Measurements from ENCODE around the gene SUMF1.

Gene SUMF1

DNA sequence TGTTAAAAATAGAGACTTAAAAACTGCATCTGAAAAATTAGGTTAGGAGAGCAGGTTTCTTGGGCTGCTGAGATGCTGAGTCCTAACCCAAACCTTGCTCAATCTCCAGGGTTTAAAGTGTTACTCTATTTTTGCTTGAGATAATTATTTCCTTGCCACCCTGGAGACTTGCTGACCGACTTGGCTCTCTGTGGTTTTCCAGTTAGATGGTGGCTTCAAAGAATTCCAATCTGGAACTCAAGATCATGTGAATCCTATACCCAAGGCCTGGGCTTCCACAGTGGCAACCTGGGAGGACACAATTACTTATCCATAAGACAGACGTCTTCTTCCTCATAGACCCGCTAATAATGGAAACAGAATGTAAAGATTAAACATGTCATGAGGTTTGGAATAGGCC, 47.7 kb downstream of the SUMF1 start:
- H3K36me3 ChIP-seq (ENCODE audit: control insufficient read depth in 1 of 2, insufficient read depth in 2 of 2, low read depth in 1 of 2, low read length in 2 of 2): peaks cover 0 to 4% of the 10 kb centered on the region in 2 experiments
- H2AFZ ChIP-seq (ENCODE audit: low read depth, low read length): no peak overlapping the region
- H2BK5ac ChIP-seq (ENCODE audit: low read depth, low read length, poor library complexity, severe bottlenecking): no peak overlapping the region
- no peak overlapping the region for H4K91ac ChIP-seq (ENCODE audit: low read length)
- no peaks in the 10 kb centered on the region for H3K9me3 ChIP-seq (ENCODE audit: control insufficient read depth, low read length)
- DNase-seq: no peak
- H4K8ac ChIP-seq (ENCODE audit: low read length): no peak overlapping the region
- no peak overlapping the region for H3K4me3 ChIP-seq (ENCODE audit: insufficient read depth in 1 of 2, low read depth in 1 of 2, low read length in 2 of 2)
- H2BK15ac ChIP-seq (ENCODE audit: low read depth, poor library complexity, severe bottlenecking): no peak overlapping the region
- H3K18ac ChIP-seq (ENCODE audit: low read depth in 1 of 2, low read length in 2 of 2): no peak overlapping the region
- H3K4ac ChIP-seq (ENCODE audit: low read depth in 1 of 2, low read length in 2 of 2): no peak overlapping the region
- H3K27me3 ChIP-seq (ENCODE audit: control insufficient read depth in 1 of 2, insufficient read depth in 1 of 2, low read length in 2 of 2): no peaks in the 10 kb centered on the region
- no peak overlapping the region for H3K27ac ChIP-seq (ENCODE audit: low read length, poor library complexity, severe bottlenecking)
- no peak overlapping the region for H3K4me2 ChIP-seq (ENCODE audit: low read length, poor library complexity, severe bottlenecking)
- no peak overlapping the region for H3K23ac ChIP-seq (ENCODE audit: low read length in 2 of 2)
- no peak overlapping the region for H2BK12ac ChIP-seq (ENCODE audit: low read length in 2 of 2)
- no peak overlapping the region for H3K9ac ChIP-seq (ENCODE audit: low read length)
- peaks cover 9% of the 10 kb centered on the region for H3K79me1 ChIP-seq (replicated peaks; ENCODE audit: low read length, poor library complexity, severe bottlenecking)
- WGBS: 92% methylated on average over 1 of the region's 3 CpGs
- peak overlapping the region; percentile 35 for H2AK5ac ChIP-seq (ENCODE audit: low read length, severe bottlenecking)
- H3K14ac ChIP-seq (ENCODE audit: low read length in 2 of 2): no peak overlapping the region
- peaks cover 15% of the 10 kb centered on the region for H3K4me1 ChIP-seq (ENCODE audit: control insufficient read depth, insufficient read depth, low read depth, low read length)
- H2BK120ac ChIP-seq (ENCODE audit: low read depth, low read length): no peak overlapping the region

DNA sequence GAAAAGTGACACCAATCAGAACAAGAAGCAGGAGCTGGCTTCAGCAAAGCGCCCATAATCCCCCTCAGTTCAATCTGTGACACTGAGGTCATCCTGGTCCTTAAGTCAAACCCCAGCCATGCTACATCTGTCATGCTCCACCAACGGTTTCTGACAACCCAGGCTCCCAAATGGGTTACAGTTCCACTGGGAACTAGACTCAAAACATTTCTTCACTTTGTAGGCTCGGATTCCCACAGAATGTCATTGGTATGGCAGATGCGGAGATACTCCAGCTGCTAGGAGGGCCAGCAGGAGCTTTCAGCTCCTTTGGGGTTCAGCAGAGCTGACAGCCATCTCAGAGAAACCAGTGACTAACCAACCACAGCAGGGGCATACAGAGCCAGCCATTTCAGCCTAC, 48.9 kb downstream of the SUMF1 start:
- peaks cover 9% of the 10 kb centered on the region for H3K79me1 ChIP-seq (replicated peaks; ENCODE audit: low read length, poor library complexity, severe bottlenecking)
- H3K4ac ChIP-seq (ENCODE audit: low read depth in 1 of 2, low read length in 2 of 2): no peak overlapping the region
- peak overlapping the region; percentile 30 for H2AK5ac ChIP-seq (ENCODE audit: low read length, severe bottlenecking)
- peaks cover 0 to 4% of the 10 kb centered on the region in 2 experiments for H3K36me3 ChIP-seq (ENCODE audit: control insufficient read depth in 1 of 2, insufficient read depth in 2 of 2, low read depth in 1 of 2, low read length in 2 of 2)
- DNase-seq: peak; percentile 27
- H3K27ac ChIP-seq (ENCODE audit: low read length, poor library complexity, severe bottlenecking): no peak overlapping the region
- no peak overlapping the region for H2BK12ac ChIP-seq (ENCODE audit: low read length in 2 of 2)
- H2AFZ ChIP-seq (ENCODE audit: low read depth, low read length): no peak overlapping the region
- no peak overlapping the region for H4K91ac ChIP-seq (ENCODE audit: low read length)
- H2BK5ac ChIP-seq (ENCODE audit: low read depth, low read length, poor library complexity, severe bottlenecking): no peak overlapping the region
- 82% methylated on average over 4 of the region's 4 CpGs for WGBS
- no peak overlapping the region for H3K4me3 ChIP-seq (ENCODE audit: insufficient read depth in 1 of 2, low read depth in 1 of 2, low read length in 2 of 2)
- no peak overlapping the region for H4K8ac ChIP-seq (ENCODE audit: low read length)
- H3K27me3 ChIP-seq (ENCODE audit: control insufficient read depth in 1 of 2, insufficient read depth in 1 of 2, low read length in 2 of 2): no peaks in the 10 kb centered on the region
- no peak overlapping the region for H3K9ac ChIP-seq (ENCODE audit: low read length)
- no peak overlapping the region for H3K23ac ChIP-seq (ENCODE audit: low read length in 2 of 2)
- H3K4me2 ChIP-seq (ENCODE audit: low read length, poor library complexity, severe bottlenecking): no peak overlapping the region
- no peak overlapping the region for H2BK15ac ChIP-seq (ENCODE audit: low read depth, poor library complexity, severe bottlenecking)
- H3K9me3 ChIP-seq (ENCODE audit: control insufficient read depth, low read length): no peaks in the 10 kb centered on the region
- H3K18ac ChIP-seq (ENCODE audit: low read depth in 1 of 2, low read length in 2 of 2): peak overlapping the region in 1 of 2 experiments; percentile 14
- no peak overlapping the region for H3K14ac ChIP-seq (ENCODE audit: low read length in 2 of 2)
- H2BK120ac ChIP-seq (ENCODE audit: low read depth, low read length): no peak overlapping the region
- peaks cover 15% of the 10 kb centered on the region for H3K4me1 ChIP-seq (ENCODE audit: control insufficient read depth, insufficient read depth, low read depth, low read length)

DNA sequence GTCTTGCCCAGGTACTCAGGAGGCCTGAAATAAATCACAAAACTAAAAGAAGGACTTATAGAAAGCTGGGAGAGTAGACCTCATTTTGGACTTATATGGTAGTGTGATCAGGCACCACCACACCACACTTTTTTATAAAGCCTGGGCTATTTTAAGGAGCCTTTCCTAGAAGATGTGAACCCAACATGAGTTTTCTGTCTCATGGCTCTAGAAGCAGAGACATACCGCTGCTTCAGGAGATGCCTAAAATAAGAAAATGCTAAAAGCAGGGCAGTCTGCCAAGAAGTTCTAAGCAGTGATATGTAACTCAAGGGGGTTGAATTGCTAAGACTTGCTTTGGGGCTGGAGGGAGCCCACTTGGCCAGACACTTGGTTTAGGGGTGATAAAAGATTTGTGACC, 49.6 kb downstream of the SUMF1 start:
- Histone ChIP-seq H3K9me3 (ENCODE audit: control insufficient read depth, low read length) (no peaks in the 10 kb centered on the region), H2BK15ac (ENCODE audit: low read depth, poor library complexity, severe bottlenecking) (no peak overlapping the region), H3K14ac (ENCODE audit: low read length in 2 of 2) (no peak overlapping the region), H3K4me3 (ENCODE audit: insufficient read depth in 1 of 2, low read depth in 1 of 2, low read length in 2 of 2) (no peak overlapping the region), H3K27me3 (ENCODE audit: control insufficient read depth in 1 of 2, insufficient read depth in 1 of 2, low read length in 2 of 2) (no peaks in the 10 kb centered on the region), H2BK5ac (ENCODE audit: low read depth, low read length, poor library complexity, severe bottlenecking) (no peak overlapping the region), H3K36me3 (ENCODE audit: control insufficient read depth in 1 of 2, insufficient read depth in 2 of 2, low read depth in 1 of 2, low read length in 2 of 2) (peaks cover 0 to 4% of the 10 kb centered on the region in 2 experiments), H3K18ac (ENCODE audit: low read depth in 1 of 2, low read length in 2 of 2) (no peak overlapping the region), H3K23ac (ENCODE audit: low read length in 2 of 2) (no peak overlapping the region), H3K4me2 (ENCODE audit: low read length, poor library complexity, severe bottlenecking) (no peak overlapping the region), H3K79me1 (replicated peaks; ENCODE audit: low read length, poor library complexity, severe bottlenecking) (peaks cover 9% of the 10 kb centered on the region), H4K91ac (ENCODE audit: low read length) (no peak overlapping the region), H2AFZ (ENCODE audit: low read depth, low read length) (no peak overlapping the region), H2BK12ac (ENCODE audit: low read length in 2 of 2) (no peak overlapping the region), H2AK5ac (ENCODE audit: low read length, severe bottlenecking) (no peak overlapping the region), H3K4ac (ENCODE audit: low read depth in 1 of 2, low read length in 2 of 2) (no peak overlapping the region), H4K8ac (ENCODE audit: low read length) (no peak overlapping the region), H2BK120ac (ENCODE audit: low read depth, low read length) (no peak overlapping the region), H3K9ac (ENCODE audit: low read length) (no peak overlapping the region), H3K27ac (ENCODE audit: low read length, poor library complexity, severe bottlenecking) (peak overlapping the region; percentile 64), H3K4me1 (ENCODE audit: control insufficient read depth, insufficient read depth, low read depth, low read length) (peaks cover 15% of the 10 kb centered on the region)
- WGBS: 92% methylated on average over 1 of the region's 1 CpG
- no peak for DNase-seq

DNA sequence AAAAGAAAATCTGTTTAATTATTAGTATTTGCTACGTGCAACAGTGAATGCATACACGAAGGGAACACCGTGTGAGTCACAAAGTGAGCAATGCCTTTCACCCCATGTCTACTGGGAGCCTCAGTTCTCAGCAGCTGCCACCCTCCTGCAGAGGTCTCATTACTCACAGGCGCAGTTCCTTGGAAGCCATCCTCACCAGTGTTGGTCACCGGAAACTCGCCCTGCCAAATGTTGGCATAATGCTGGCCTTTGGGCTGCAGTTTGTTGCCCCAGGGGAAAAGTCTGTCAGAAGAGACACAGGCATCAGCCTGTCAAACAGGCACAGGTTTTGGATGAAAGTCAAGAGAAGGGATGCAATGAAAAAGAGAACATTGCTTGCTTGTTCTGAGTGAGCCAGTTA, 50.1 kb downstream of the SUMF1 start:
- Histone ChIP-seq H3K4me3 (ENCODE audit: insufficient read depth in 1 of 2, low read depth in 1 of 2, low read length in 2 of 2) (no peak overlapping the region), H2BK5ac (ENCODE audit: low read depth, low read length, poor library complexity, severe bottlenecking) (no peak overlapping the region), H3K4me2 (ENCODE audit: low read length, poor library complexity, severe bottlenecking) (no peak overlapping the region), H3K9me3 (ENCODE audit: control insufficient read depth, low read length) (no peaks in the 10 kb centered on the region), H3K79me1 (replicated peaks; ENCODE audit: low read length, poor library complexity, severe bottlenecking) (peaks cover 7% of the 10 kb centered on the region), H2BK12ac (ENCODE audit: low read length in 2 of 2) (no peak overlapping the region), H3K4ac (ENCODE audit: low read depth in 1 of 2, low read length in 2 of 2) (no peak overlapping the region), H3K27ac (ENCODE audit: low read length, poor library complexity, severe bottlenecking) (peak overlapping the region; percentile 64), H3K18ac (ENCODE audit: low read depth in 1 of 2, low read length in 2 of 2) (no peak overlapping the region), H3K14ac (ENCODE audit: low read length in 2 of 2) (no peak overlapping the region), H2AFZ (ENCODE audit: low read depth, low read length) (no peak overlapping the region), H3K36me3 (ENCODE audit: control insufficient read depth in 1 of 2, insufficient read depth in 2 of 2, low read depth in 1 of 2, low read length in 2 of 2) (peaks cover 0 to 4% of the 10 kb centered on the region in 2 experiments), H3K4me1 (ENCODE audit: control insufficient read depth, insufficient read depth, low read depth, low read length) (peaks cover 15% of the 10 kb centered on the region), H2BK120ac (ENCODE audit: low read depth, low read length) (no peak overlapping the region), H4K91ac (ENCODE audit: low read length) (peak overlapping the region; percentile 3), H3K23ac (ENCODE audit: low read length in 2 of 2) (no peak overlapping the region), H4K8ac (ENCODE audit: low read length) (no peak overlapping the region), H3K9ac (ENCODE audit: low read length) (no peak overlapping the region), H3K27me3 (ENCODE audit: control insufficient read depth in 1 of 2, insufficient read depth in 1 of 2, low read length in 2 of 2) (no peaks in the 10 kb centered on the region), H2BK15ac (ENCODE audit: low read depth, poor library complexity, severe bottlenecking) (no peak overlapping the region), H2AK5ac (ENCODE audit: low read length, severe bottlenecking) (no peak overlapping the region)
- 87% methylated on average over 6 of the region's 6 CpGs for WGBS
- peak; percentile 53 for DNase-seq
